ENCODE results near the gene PFDN4. TPM values are rescaled to one million over a fixed set of nuclear protein-coding genes. Genes with fewer than 3 reads are reported as not detected.
"Not testable (repeated sequence)": the region's sequence is repeated elsewhere in the genome, so short reads cannot be mapped to it uniquely, and the experiment has no call there.

PFDN4 gene
- total RNA-seq, 1 experiment from 2014 or later = 37.0 TPM

DNA sequence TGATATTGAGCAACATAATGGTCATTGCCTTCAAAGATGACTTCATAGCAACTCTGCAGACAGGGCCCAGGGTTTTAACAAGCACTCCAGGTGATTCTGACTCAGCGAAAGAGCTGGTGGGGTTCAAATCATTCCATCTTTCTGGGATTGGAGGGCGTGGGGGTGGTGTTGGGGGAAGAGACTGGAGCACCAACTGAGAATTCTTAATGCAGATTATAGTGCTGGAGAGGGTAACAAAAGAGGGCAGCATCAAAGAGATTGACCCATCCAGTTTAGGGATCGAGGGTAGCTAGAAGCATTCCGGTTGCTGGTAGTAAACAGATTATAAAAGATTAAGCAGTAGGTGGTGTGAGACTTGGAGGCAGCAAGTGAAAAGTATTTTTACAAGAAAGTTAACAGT lies 15.9 kb downstream of the PFDN4 start:
- Mint-ChIP-seq H3K27ac (ENCODE audit: low read depth, unreplicated experiment) (no peak overlapping the region), H3K27me3 (ENCODE audit: insufficient read depth, unreplicated experiment) (no peaks in the 10 kb centered on the region), H3K9me3 (ENCODE audit: unreplicated experiment) (no peaks in the 10 kb centered on the region), H3K4me3 (ENCODE audit: unreplicated experiment) (no peak overlapping the region), H3K4me1 (ENCODE audit: insufficient read depth, unreplicated experiment) (peaks cover 10% of the 10 kb centered on the region), H3K36me3 (ENCODE audit: insufficient read depth, unreplicated experiment) (peaks cover 19% of the 10 kb centered on the region)
- TF ChIP-seq, protein P1, sequence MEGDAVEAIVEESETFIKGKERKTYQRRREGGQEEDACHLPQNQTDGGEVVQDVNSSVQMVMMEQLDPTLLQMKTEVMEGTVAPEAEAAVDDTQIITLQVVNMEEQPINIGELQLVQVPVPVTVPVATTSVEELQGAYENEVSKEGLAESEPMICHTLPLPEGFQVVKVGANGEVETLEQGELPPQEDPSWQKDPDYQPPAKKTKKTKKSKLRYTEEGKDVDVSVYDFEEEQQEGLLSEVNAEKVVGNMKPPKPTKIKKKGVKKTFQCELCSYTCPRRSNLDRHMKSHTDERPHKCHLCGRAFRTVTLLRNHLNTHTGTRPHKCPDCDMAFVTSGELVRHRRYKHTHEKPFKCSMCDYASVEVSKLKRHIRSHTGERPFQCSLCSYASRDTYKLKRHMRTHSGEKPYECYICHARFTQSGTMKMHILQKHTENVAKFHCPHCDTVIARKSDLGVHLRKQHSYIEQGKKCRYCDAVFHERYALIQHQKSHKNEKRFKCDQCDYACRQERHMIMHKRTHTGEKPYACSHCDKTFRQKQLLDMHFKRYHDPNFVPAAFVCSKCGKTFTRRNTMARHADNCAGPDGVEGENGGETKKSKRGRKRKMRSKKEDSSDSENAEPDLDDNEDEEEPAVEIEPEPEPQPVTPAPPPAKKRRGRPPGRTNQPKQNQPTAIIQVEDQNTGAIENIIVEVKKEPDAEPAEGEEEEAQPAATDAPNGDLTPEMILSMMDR (IDR thresholded peaks at IDR 0.05; ENCODE audit: unreplicated experiment) = no peak
- no TSS peak for BruUV-seq (replicated peaks)
- CTCF ChIA-PET = interaction anchor here (0.7 to 13.6 kb wide), 3 partner anchors 348 to 424 kb away, joined by 3 to 339 read pairs (median 6); no protein-coding TSS in a partner anchor
- POLR2A ChIA-PET = interaction anchor here (0.6 to 1.0 kb wide), 3 partner anchors 9 to 628 kb away, joined by 3 to 4 read pairs (median 3); partner anchors contain the start of gene PFDN4
- intact Hi-C loops (cut with micrococcal nuclease) = loop anchor here (10.0 kb wide), 2 partner anchors 161 to 1951 kb away; no protein-coding TSS in a partner anchor
- DNase-seq (ENCODE audit: unreplicated experiment) = no peak

DNA sequence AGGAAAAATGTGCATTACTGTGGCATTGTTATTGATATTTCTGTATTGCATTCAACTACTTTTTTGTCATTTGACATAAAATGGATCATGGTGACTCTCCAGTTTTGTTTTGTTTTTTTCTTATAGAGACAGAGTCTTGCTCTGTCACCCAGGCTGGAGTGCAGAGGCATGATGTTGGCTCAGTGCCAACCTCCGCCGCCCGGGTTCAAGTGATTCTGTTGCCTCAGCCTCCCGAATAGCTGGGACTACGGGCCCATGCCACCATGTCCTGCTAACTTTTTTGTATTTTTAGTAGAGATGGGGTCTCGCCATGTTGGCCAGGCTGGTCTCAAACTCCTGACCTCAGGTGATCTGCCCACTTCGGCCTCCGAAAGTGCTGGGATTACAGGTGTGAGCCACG lies 16.8 kb downstream of the PFDN4 start:
- not testable (repeated sequence) for DNase-seq (ENCODE audit: unreplicated experiment); H3K27me3 Mint-ChIP-seq (ENCODE audit: insufficient read depth, unreplicated experiment); BruUV-seq (replicated peaks); H3K9me3 Mint-ChIP-seq (ENCODE audit: unreplicated experiment); H3K4me1 Mint-ChIP-seq (ENCODE audit: insufficient read depth, unreplicated experiment); H3K27ac Mint-ChIP-seq (ENCODE audit: low read depth, unreplicated experiment); H3K4me3 Mint-ChIP-seq (ENCODE audit: unreplicated experiment)
- ChIA-PET CTCF (interaction anchor here (13.6 kb wide), 1 partner anchor 423 kb away, joined by 339 read pairs; no protein-coding TSS in a partner anchor), POLR2A (interaction anchor here (0.7 kb wide), 1 partner anchor 259 kb away, joined by 3 read pairs; no protein-coding TSS in a partner anchor)
- peaks cover 17% of the 10 kb centered on the region for H3K36me3 Mint-ChIP-seq (ENCODE audit: insufficient read depth, unreplicated experiment)
- intact Hi-C loops (cut with micrococcal nuclease) = loop anchor here (10.0 kb wide), 2 partner anchors 160 to 1950 kb away; no protein-coding TSS in a partner anchor

- TF ChIP-seq, protein P1 (IDR thresholded peaks at IDR 0.05; ENCODE audit: unreplicated experiment) = no peak
- ChIA-PET CTCF (interaction anchor here (13.6 kb wide), 1 partner anchor 420 kb away, joined by 339 read pairs; no protein-coding TSS in a partner anchor), POLR2A (interaction anchor here (0.5 to 0.7 kb wide), 2 partner anchors 13 to 140 kb away, joined by 3 read pairs; no protein-coding TSS in a partner anchor)
- no peak overlapping the region for H3K4me3 Mint-ChIP-seq (ENCODE audit: unreplicated experiment)
- H3K4me1 Mint-ChIP-seq (ENCODE audit: insufficient read depth, unreplicated experiment) = no peaks in the 10 kb centered on the region
- H3K27ac Mint-ChIP-seq (ENCODE audit: low read depth, unreplicated experiment) = no peak overlapping the region
- BruUV-seq (replicated peaks) = no TSS peak
- intact Hi-C loops (cut with micrococcal nuclease) = loop anchor here (10.0 kb wide), 2 partner anchors 158 to 1948 kb away; no protein-coding TSS in a partner anchor
- H3K9me3 Mint-ChIP-seq (ENCODE audit: unreplicated experiment) = no peaks in the 10 kb centered on the region
- H3K36me3 Mint-ChIP-seq (ENCODE audit: insufficient read depth, unreplicated experiment) = peaks cover 6% of the 10 kb centered on the region
- H3K27me3 Mint-ChIP-seq (ENCODE audit: insufficient read depth, unreplicated experiment) = no peaks in the 10 kb centered on the region
- DNase-seq (ENCODE audit: unreplicated experiment) = no peak
Observed at GRCh38 chr20:54227241-54227640, 19.4 kb downstream of the PFDN4 start.

DNA sequence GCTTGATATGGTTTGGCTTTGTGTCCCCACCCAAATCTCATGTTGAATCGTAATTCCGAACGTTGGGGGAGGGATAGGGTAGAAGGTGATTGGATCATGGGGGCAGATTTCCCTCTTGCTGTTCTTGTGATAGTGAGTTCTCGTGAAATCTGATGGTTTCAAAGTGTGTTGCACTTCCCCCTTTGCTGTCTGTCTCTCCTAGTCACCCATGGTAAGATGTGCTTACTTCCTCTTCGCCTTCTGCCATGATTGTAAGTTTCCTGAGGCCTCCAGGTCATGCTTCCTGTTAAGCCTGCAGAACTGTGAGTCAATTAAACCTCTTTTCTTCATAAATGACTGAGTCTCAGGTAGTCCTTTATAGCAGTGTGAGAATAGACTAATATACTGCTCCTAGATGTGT lies 19.9 kb downstream of the PFDN4 start:
- H3K4me1 Mint-ChIP-seq (ENCODE audit: insufficient read depth, unreplicated experiment) = no peaks in the 10 kb centered on the region
- no peaks in the 10 kb centered on the region for H3K27me3 Mint-ChIP-seq (ENCODE audit: insufficient read depth, unreplicated experiment)
- no peak overlapping the region for H3K27ac Mint-ChIP-seq (ENCODE audit: low read depth, unreplicated experiment)
- BruUV-seq (replicated peaks) = no TSS peak
- POLR2A ChIA-PET = interaction anchor here (0.5 kb wide), 1 partner anchor 14 kb away, joined by 3 read pairs; no protein-coding TSS in a partner anchor
- H3K36me3 Mint-ChIP-seq (ENCODE audit: insufficient read depth, unreplicated experiment) = peaks cover 6% of the 10 kb centered on the region
- no peak for DNase-seq (ENCODE audit: unreplicated experiment)
- CTCF ChIA-PET = interaction anchor here (1.0 to 13.6 kb wide), 2 partner anchors 8 to 420 kb away, joined by 3 to 339 read pairs; no protein-coding TSS in a partner anchor
- no peaks in the 10 kb centered on the region for H3K9me3 Mint-ChIP-seq (ENCODE audit: unreplicated experiment)
- no peak overlapping the region for H3K4me3 Mint-ChIP-seq (ENCODE audit: unreplicated experiment)
- TF ChIP-seq, protein P1 (IDR thresholded peaks at IDR 0.05; ENCODE audit: unreplicated experiment) = no peak
- intact Hi-C loops (cut with micrococcal nuclease) = loop anchor here (10.0 kb wide), 2 partner anchors 157 to 1947 kb away; no protein-coding TSS in a partner anchor
